ENCODE results near the gene TMEM8B. TPM values are rescaled to one million over a fixed set of nuclear protein-coding genes. Genes with fewer than 3 reads are reported as not detected.

TMEM8B gene
- total and polyA plus RNA-seq, 2 of the 8 experiments (the other 6 are each of a cell fraction or from before 2014, with no cell fraction given) = 7.5 to 10.4 TPM

GRCh38 chr9:35910613-35911359 is 81.8 kb downstream of the TMEM8B start:
- CTCF ChIA-PET (ENCODE audit: partially characterized antibody) = interaction anchor here (0.6 to 5.6 kb wide), 26 partner anchors 8 to 1284 kb away, joined by 3 to 26 read pairs (median 3); partner anchors contain the start of genes CREB3 and TLN1
- no peak overlapping the region for H3K18ac ChIP-seq (ENCODE audit: extremely low read depth, low read length)
- FAIRE-seq = no peak
- no peak overlapping the region for H2BK5ac ChIP-seq (ENCODE audit: low read depth, low read length)
- H4K20me1 ChIP-seq (replicated peaks in 1 of 2; ENCODE audit: control insufficient read depth in 1 of 2, insufficient read depth in 2 of 2, low read length in 2 of 2) = no peaks in the 10 kb centered on the region
- WGBS, 2 experiments (ENCODE audit: extremely low coverage in 1 of 2, insufficient coverage in 1 of 2, insufficient read length in 1 of 2, insufficient replicate concordance in 2 of 2, low coverage in 1 of 2, low lambda C conversion rate in 2 of 2, missing lambda C conversion rate in 1 of 2) = 76% methylated on average over 14 of the region's 14 CpGs; no CpG with 5 or more reads in 1 of the 2 experiments
- H3K79me2 ChIP-seq (ENCODE audit: control insufficient read depth in 1 of 2, insufficient read depth in 2 of 2, low read length in 2 of 2) = no peaks in the 10 kb centered on the region
- POLR2A ChIA-PET (ENCODE audit: partially characterized antibody) = interaction anchor here (0.5 to 1.0 kb wide), 2 partner anchors 10 to 30 kb away, joined by 3 to 4 read pairs; no protein-coding TSS in a partner anchor
- no peak overlapping the region for H3K4me2 ChIP-seq (ENCODE audit: insufficient read depth in 1 of 2, low read depth in 2 of 2, low read length in 2 of 2)
- H4K8ac ChIP-seq (ENCODE audit: extremely low read depth, insufficient read depth, low read length) = peak overlapping the region; percentile 54; the same call in 1 of the 2 replicates
- H3K36me3 ChIP-seq (ENCODE audit: control insufficient read depth in 2 of 4, insufficient read depth in 4 of 4, low read length in 3 of 4) = no peaks in the 10 kb centered on the region
- H3K4ac ChIP-seq (replicated peaks; ENCODE audit: insufficient read length, low read depth, low read length) = no peak overlapping the region
- H2BK12ac ChIP-seq (ENCODE audit: low read depth, low read length) = peak overlapping the region; percentile 10; the same call in 1 of the 2 replicates
- H3K27ac ChIP-seq (ENCODE audit: low read depth, low read length) = no peak overlapping the region
- no peak overlapping the region; the same call in 1 of the 2 replicates for H2AFZ ChIP-seq (ENCODE audit: low read length)
- H4K5ac ChIP-seq (ENCODE audit: insufficient read length, low read depth, low read length) = no peak overlapping the region
- H2BK15ac ChIP-seq (ENCODE audit: low read length) = peak overlapping the region; percentile 13; the same call in 1 of the 2 replicates
- DNase-seq (ENCODE audit: low read depth in 1 of 2, low spot score in 2 of 2) = peak in 1 of 2 experiments; percentile 55
- no peaks in the 10 kb centered on the region for H3K9me3 ChIP-seq (ENCODE audit: insufficient read depth in 2 of 2, low read depth in 1 of 2, low read length in 1 of 2)
- no peaks in the 10 kb centered on the region; a peak in 2 of 7 replicates for H3K27me3 ChIP-seq (replicated peaks in 1 of 4; ENCODE audit: control insufficient read depth in 3 of 4, extremely low read depth in 1 of 4, insufficient read depth in 3 of 4, low read length in 3 of 4)
- no peak overlapping the region for H3K9ac ChIP-seq (replicated peaks in 1 of 4; ENCODE audit: extremely low read depth in 1 of 4, low read depth in 3 of 4, low read length in 3 of 4)
- peak overlapping the region; percentile 48 for H4K91ac ChIP-seq (replicated peaks; ENCODE audit: insufficient read length, low read length)
- no peak overlapping the region for H2BK20ac ChIP-seq (ENCODE audit: low read length)
- no peak overlapping the region for H3K23ac ChIP-seq (ENCODE audit: insufficient read length)
- H3K56ac ChIP-seq (replicated peaks; ENCODE audit: insufficient read length, low read depth, low read length) = no peak overlapping the region
- no peak overlapping the region for H3K14ac ChIP-seq (ENCODE audit: insufficient read length)
- peaks cover 9 to 33% (median 21%) of the 10 kb centered on the region in 4 experiments for H3K4me1 ChIP-seq (replicated peaks in 1 of 4; ENCODE audit: control insufficient read depth in 3 of 4, insufficient read depth in 4 of 4, low read length in 3 of 4)
- no peak overlapping the region for H3K4me3 ChIP-seq (ENCODE audit: extremely low read depth in 1 of 4, insufficient read depth in 2 of 4, low read depth in 3 of 4, low read length in 4 of 4)
- H2BK120ac ChIP-seq (replicated peaks; ENCODE audit: low read depth, low read length) = no peak overlapping the region
- no peak overlapping the region for H2AK5ac ChIP-seq (ENCODE audit: low read depth, low read length)
- peaks cover 3% of the 10 kb centered on the region; the same call in 1 of the 2 replicates for H3K23me2 ChIP-seq (ENCODE audit: low read depth, low read length)
- H3K79me1 ChIP-seq (ENCODE audit: low read depth, low read length) = 0 out of 2 replicates have a peak, but pooled peaks cover 2% of the 10 kb centered on the region
- TF ChIP-seq RXRA (IDR thresholded peaks at IDR 0.05; ENCODE audit: insufficient read depth, low read depth, low read length) (no peak), RAD21 (IDR thresholded peaks at IDR 0.05 in 1 of 2, conservative IDR thresholded peaks at IDR 0.05 in 1 of 2; ENCODE audit: low read depth in 2 of 2, low read length in 2 of 2) (peak; percentile 73 to 74), CREB1 (IDR thresholded peaks at IDR 0.05) (no peak), POLR2A (IDR thresholded peaks at IDR 0.05; ENCODE audit: control extremely low read depth in 1 of 2, low read depth in 2 of 2, low read length in 2 of 2) (no peak), CHD1 (IDR thresholded peaks at IDR 0.05; ENCODE audit: low read depth, low read length) (no peak), TCF12 (IDR thresholded peaks at IDR 0.05; ENCODE audit: low read depth, low read length) (no peak), BCL11A (IDR thresholded peaks at IDR 0.05; ENCODE audit: low read depth in 2 of 2, low read length in 2 of 2) (no peak), HDAC6 (IDR thresholded peaks at IDR 0.05; ENCODE audit: low read depth, low read length) (no peak), FOSL1 (IDR thresholded peaks at IDR 0.05; ENCODE audit: insufficient read depth, low read depth, low read length) (no peak)
